Measurements from ENCODE around the gene TARS1. TPM values are rescaled to one million over a fixed set of nuclear protein-coding genes. Genes with fewer than 3 reads are reported as not detected.

Gene TARS1
- polyA plus RNA-seq, 1 donor from 2014 or later, result 88.7 TPM

DNA sequence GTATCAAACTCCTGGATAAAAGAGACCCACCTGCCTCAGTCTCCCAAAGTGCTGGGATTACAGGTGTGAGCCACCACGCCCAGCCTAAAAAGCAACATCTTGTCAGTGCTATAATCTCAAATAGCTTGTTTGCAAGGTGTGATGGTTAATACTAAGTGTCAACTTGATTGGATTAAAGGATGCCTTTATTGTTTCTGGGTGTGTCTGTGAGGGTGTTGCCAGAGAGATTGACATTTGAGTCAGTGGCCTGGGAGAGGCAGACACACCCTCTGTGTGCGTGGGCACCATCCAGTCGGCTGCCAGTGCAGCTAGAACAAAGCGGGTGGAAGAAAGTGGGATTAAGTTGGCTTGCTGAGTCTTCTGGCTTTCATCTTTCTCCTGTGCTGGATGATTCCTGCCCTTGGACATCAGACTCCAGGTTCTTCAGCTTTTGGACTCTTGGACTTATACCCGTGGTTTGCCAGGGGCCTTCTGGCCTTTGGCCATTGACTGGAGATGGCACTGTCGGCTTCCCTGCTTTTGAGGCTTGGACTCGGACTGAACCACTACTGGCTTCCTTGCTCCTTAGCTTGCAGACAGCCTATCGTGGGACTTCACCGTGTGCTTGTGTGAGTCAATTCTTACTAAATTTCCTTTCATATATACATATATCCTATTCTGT, 28.1 kb downstream of the TARS1 start:
- Histone ChIP-seq H3K9me3 (ENCODE audit: low read length) (no peaks in the 10 kb centered on the region), H3K36me3 (ENCODE audit: insufficient read depth, low read length) (peaks cover 5% of the 10 kb centered on the region), H3K4me3 (ENCODE audit: low read length) (no peak overlapping the region)

DNA sequence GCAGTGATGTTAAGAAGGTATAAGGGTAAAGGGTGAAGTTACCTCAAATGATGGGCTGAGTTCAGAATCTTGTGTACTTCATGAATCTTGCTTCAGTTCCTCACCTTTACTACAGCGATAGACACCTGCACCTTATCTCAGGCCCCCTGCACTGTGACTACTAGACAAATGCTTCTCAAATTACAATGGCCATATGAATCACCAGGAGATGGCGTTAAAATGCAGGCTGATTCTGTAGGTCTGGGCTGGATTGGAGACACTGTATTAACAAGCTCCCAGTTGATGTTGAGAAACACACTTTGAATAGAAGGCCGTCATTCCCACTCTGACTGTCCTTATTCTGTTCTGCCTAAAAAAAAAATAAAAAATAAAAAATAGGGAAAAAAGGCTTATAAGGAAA, 29.8 kb downstream of the TARS1 start:
- Histone ChIP-seq H3K27ac (ENCODE audit: low read length) (no peak overlapping the region), H3K9me3 (ENCODE audit: low read length) (no peaks in the 10 kb centered on the region), H2AFZ (ENCODE audit: low read depth, low read length) (no peak overlapping the region), H3K9me2 (ENCODE audit: insufficient read depth, low read length) (no peaks in the 10 kb centered on the region), H3K27me3 (ENCODE audit: insufficient read depth, low read depth, low read length) (no peaks in the 10 kb centered on the region), H3K9ac (ENCODE audit: low read length) (no peak overlapping the region), H3K79me2 (replicated peaks; ENCODE audit: insufficient read depth, low read length) (no peaks in the 10 kb centered on the region), H3F3A (ENCODE audit: insufficient read depth, low read length, poor library complexity, severe bottlenecking) (no peaks in the 10 kb centered on the region), H3K36me3 (ENCODE audit: insufficient read depth, low read length) (no peaks in the 10 kb centered on the region), H4K20me1 (ENCODE audit: insufficient read depth) (no peaks in the 10 kb centered on the region), H3K4me3 (ENCODE audit: low read length) (no peak overlapping the region), H3K4me2 (ENCODE audit: low read length) (no peak overlapping the region)
- TF ChIP-seq EP300 (conservative IDR thresholded peaks at IDR 0.05; ENCODE audit: poor library complexity, severe bottlenecking) (no peak), TAF1 (IDR thresholded peaks at IDR 0.05; ENCODE audit: low read depth) (no peak), EZH2 (IDR thresholded peaks at IDR 0.05; ENCODE audit: borderline replicate concordance, insufficient read depth, low read length, poor library complexity, severe bottlenecking) (no peak), REST (IDR thresholded peaks at IDR 0.05; ENCODE audit: borderline replicate concordance) (no peak), RAD21 (conservative IDR thresholded peaks at IDR 0.05) (peak; percentile 72), POLR2AphosphoS5 (IDR thresholded peaks at IDR 0.05) (no peak)
- TF ChIP-seq, protein P1, sequence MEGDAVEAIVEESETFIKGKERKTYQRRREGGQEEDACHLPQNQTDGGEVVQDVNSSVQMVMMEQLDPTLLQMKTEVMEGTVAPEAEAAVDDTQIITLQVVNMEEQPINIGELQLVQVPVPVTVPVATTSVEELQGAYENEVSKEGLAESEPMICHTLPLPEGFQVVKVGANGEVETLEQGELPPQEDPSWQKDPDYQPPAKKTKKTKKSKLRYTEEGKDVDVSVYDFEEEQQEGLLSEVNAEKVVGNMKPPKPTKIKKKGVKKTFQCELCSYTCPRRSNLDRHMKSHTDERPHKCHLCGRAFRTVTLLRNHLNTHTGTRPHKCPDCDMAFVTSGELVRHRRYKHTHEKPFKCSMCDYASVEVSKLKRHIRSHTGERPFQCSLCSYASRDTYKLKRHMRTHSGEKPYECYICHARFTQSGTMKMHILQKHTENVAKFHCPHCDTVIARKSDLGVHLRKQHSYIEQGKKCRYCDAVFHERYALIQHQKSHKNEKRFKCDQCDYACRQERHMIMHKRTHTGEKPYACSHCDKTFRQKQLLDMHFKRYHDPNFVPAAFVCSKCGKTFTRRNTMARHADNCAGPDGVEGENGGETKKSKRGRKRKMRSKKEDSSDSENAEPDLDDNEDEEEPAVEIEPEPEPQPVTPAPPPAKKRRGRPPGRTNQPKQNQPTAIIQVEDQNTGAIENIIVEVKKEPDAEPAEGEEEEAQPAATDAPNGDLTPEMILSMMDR (IDR thresholded peaks at IDR 0.05; ENCODE audit: poor library complexity, severe bottlenecking), result peak; percentile 65

More for the DNA sequence above, 28.1 kb downstream of the TARS1 start:
- H3K79me2 ChIP-seq (replicated peaks; ENCODE audit: insufficient read depth, low read length), result no peaks in the 10 kb centered on the region
- H3K4me2 ChIP-seq (ENCODE audit: low read length), result no peak overlapping the region
- H3K9me2 ChIP-seq (ENCODE audit: insufficient read depth, low read length), result no peaks in the 10 kb centered on the region
- H4K20me1 ChIP-seq (ENCODE audit: insufficient read depth), result no peaks in the 10 kb centered on the region
- no peaks in the 10 kb centered on the region for H3F3A ChIP-seq (ENCODE audit: insufficient read depth, low read length, poor library complexity, severe bottlenecking)
- H2AFZ ChIP-seq (ENCODE audit: low read depth, low read length), result no peak overlapping the region
- no peaks in the 10 kb centered on the region for H3K27me3 ChIP-seq (ENCODE audit: insufficient read depth, low read depth, low read length)
- no peak for TF ChIP-seq RAD21 (conservative IDR thresholded peaks at IDR 0.05)
- no peak for TF ChIP-seq POLR2AphosphoS5 (IDR thresholded peaks at IDR 0.05)
- TF ChIP-seq TAF1 (IDR thresholded peaks at IDR 0.05; ENCODE audit: low read depth), result no peak
- TF ChIP-seq, protein P1 (IDR thresholded peaks at IDR 0.05; ENCODE audit: poor library complexity, severe bottlenecking), result no peak
- no peak for TF ChIP-seq EP300 (conservative IDR thresholded peaks at IDR 0.05; ENCODE audit: poor library complexity, severe bottlenecking)
- TF ChIP-seq MXI1 (conservative IDR thresholded peaks at IDR 0.05; ENCODE audit: poor library complexity, severe bottlenecking), result no peak
- TF ChIP-seq SMC3 (conservative IDR thresholded peaks at IDR 0.05; ENCODE audit: poor library complexity), result no peak
- TF ChIP-seq REST (IDR thresholded peaks at IDR 0.05; ENCODE audit: borderline replicate concordance), result no peak
- TF ChIP-seq EZH2 (IDR thresholded peaks at IDR 0.05; ENCODE audit: borderline replicate concordance, insufficient read depth, low read length, poor library complexity, severe bottlenecking), result no peak
- no peak overlapping the region for H3K27ac ChIP-seq (ENCODE audit: low read length)
- H3K9ac ChIP-seq (ENCODE audit: low read length), result no peak overlapping the region

Data from neural cell (in vitro differentiated cells).